BE2C (cell line): ENCODE results near the gene TST.
"Not testable (repeated sequence)": the region's sequence is repeated elsewhere in the genome, so short reads cannot be mapped to it uniquely, and the experiment has no call there.

Experiments
- DNase-seq: peaks from one replicate; pipeline ENCODE4 v3.0.0-alpha.2; 2020
- H3K27me3 ChIP-seq: fragments of 250-450 bp; sonication (Bioruptor Pico); 2 replicates; pipeline ENCODE4 v1.5.1; 2020; ENCODE audit warnings: mild to moderate bottlenecking
- H3K36me3 ChIP-seq: fragments of 250-450 bp; sonication (Bioruptor Pico); 2 replicates; pipeline ENCODE4 v1.5.1; 2020; ENCODE audit warnings: mild to moderate bottlenecking
- H3K4me1 ChIP-seq: fragments of 250-450 bp; sonication (Bioruptor Pico); 2 replicates; pipeline ENCODE4 v1.5.1; 2020
- H3K4me3 ChIP-seq: 2 replicates; pipeline ENCODE4 v1.5.1; 2011; ENCODE audit warnings: low read depth, low read length
- H3K9me3 ChIP-seq: fragments of 250-450 bp; sonication (Bioruptor Pico); 2 replicates; pipeline ENCODE4 v1.5.1; 2020
- CTCF ChIP-seq: IDR thresholded peaks from 2 replicates; pipeline ENCODE4 v1.5.1; 2012; ENCODE audit warnings: mild to moderate bottlenecking, low read depth, low read length

The TST gene

GRCh38 chr22:36990457-36990856, 28.8 kb downstream of the TST start:
- H3K27me3 ChIP-seq = peaks cover 18% of the 10 kb centered on the region
- DNase-seq = peak; percentile 41

GRCh38 chr22:36989012-36989411, 30.2 kb downstream of the TST start:
- H3K9me3 ChIP-seq, H3K4me3 ChIP-seq, DNase-seq, H3K4me1 ChIP-seq, H3K36me3 ChIP-seq: not testable (repeated sequence)
- H3K27me3 ChIP-seq = peaks cover 18% of the 10 kb centered on the region

More at GRCh38 chr22:36990457-36990856, 28.8 kb downstream of the TST start:
- no peaks in the 10 kb centered on the region for H3K4me1 ChIP-seq
- no peaks in the 10 kb centered on the region for H3K36me3 ChIP-seq
- TF ChIP-seq CTCF = no peak
- no peak overlapping the region for H3K4me3 ChIP-seq
- H3K9me3 ChIP-seq = peaks cover 5% of the 10 kb centered on the region; the same call in 1 of the 2 replicates

GRCh38 chr22:36988075-36988832, 31.0 kb downstream of the TST start:
- peaks cover 5% of the 10 kb centered on the region; the same call in 1 of the 2 replicates for H3K9me3 ChIP-seq
- no peak for DNase-seq
- no peaks in the 10 kb centered on the region for H3K4me1 ChIP-seq
- H3K4me3 ChIP-seq = no peak overlapping the region
- peaks cover 18% of the 10 kb centered on the region for H3K27me3 ChIP-seq
- no peaks in the 10 kb centered on the region for H3K36me3 ChIP-seq
- no peak for TF ChIP-seq CTCF

DNA sequence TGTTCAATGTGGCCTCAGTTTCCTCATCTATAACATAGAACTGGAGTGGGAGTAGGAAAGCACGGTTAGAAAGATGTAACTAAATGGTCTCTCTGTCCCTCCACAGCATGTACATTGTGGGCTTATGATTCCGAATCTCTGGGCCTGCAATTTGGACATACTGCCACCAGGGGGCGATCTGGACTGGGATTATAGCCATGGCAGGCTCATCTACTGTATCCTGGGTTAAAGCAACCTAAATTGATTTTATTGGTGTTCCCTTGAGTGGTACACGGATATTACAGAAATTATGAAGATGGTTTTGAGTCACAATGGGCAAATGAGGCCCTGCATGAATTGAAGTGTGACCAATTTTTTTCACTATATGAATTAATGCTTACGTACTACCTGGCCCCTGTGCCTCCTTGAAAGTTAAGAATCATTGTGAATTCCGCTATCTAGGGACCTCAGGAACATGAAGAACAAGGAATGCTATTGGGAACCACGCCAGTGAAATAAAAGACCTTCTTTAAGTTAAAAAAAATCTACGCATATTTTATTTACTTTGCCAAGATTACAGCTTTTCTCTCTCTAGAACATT, 32.9 kb downstream of the TST start:
- DNase-seq = peak; percentile 39

GRCh38 chr22:36985211-36985889, 33.9 kb downstream of the TST start:
- no peak for TF ChIP-seq CTCF
- 0 out of 2 replicates have a peak, but pooled peaks cover 3% of the 10 kb centered on the region for H3K9me3 ChIP-seq
- H3K4me3 ChIP-seq = no peak overlapping the region
- H3K4me1 ChIP-seq = no peaks in the 10 kb centered on the region
- peaks cover 3% of the 10 kb centered on the region; the same call in 1 of the 2 replicates for H3K27me3 ChIP-seq
- H3K36me3 ChIP-seq = no peaks in the 10 kb centered on the region
- no peak for DNase-seq

More for the DNA sequence above, 32.9 kb downstream of the TST start:
- peak; percentile 91 for TF ChIP-seq CTCF
- Histone ChIP-seq H3K36me3 (no peaks in the 10 kb centered on the region), H3K9me3 (peaks cover 4% of the 10 kb centered on the region; the same call in 1 of the 2 replicates), H3K27me3 (peaks cover 6% of the 10 kb centered on the region), H3K4me1 (no peaks in the 10 kb centered on the region), H3K4me3 (no peak overlapping the region)

DNA sequence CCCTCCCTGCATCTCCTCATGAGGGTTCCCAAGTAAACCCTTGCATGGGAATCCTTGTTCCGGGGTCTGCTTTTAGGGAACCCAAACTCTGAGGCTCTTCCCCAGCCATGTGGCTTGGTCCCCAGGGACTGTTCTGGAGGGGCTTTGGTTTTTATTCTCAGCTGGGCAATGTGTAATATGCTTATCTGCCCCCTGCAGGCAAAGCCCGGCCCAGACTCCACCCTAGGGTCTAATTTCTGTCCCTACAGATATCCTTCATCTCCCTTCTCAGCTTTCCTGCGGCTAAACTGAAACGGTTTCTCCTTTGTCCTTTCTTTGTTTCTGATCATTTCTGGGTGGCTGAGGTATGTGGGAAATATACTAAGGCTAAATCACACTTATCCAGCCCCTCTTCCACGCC, 37.1 kb downstream of the TST start:
- peak; percentile 49 for DNase-seq
- TF ChIP-seq CTCF = peak; percentile 43
- no peak overlapping the region for H3K4me3 ChIP-seq
- H3K4me1 ChIP-seq = no peaks in the 10 kb centered on the region
- peaks cover 2% of the 10 kb centered on the region; the same call in 1 of the 2 replicates for H3K27me3 ChIP-seq
- 0 out of 2 replicates have a peak, but pooled peaks cover 3% of the 10 kb centered on the region for H3K9me3 ChIP-seq
- H3K36me3 ChIP-seq = no peaks in the 10 kb centered on the region
